GM12878 (cell line): ENCODE data around the gene RPL31. TPM values are rescaled to one million over a fixed set of nuclear protein-coding genes. Genes with fewer than 3 reads are reported as not detected.
A peak's percentile ranks its signal among the peaks of the same experiment; 100 is the strongest.

ENCODE experiments used
- ATAC-seq: fragments of 200-7000 bp; cut with Tn5 transposase; 3 replicates; pipeline ENCODE4 v1.9.1; 2020; ENCODE audit warnings: mild to moderate bottlenecking, moderate library complexity
- BruUV-seq: library from RNA; stranded (reverse); fragments of 400-500 nt; replicated peaks from 2 replicates; lab custom pipeline; 2021; lab: Mats Ljungman, UMichigan
- CTCF ChIA-PET: fragments of 300-600 bp; sonication (Branson Sonifier 250); formaldehyde crosslinking; extraction: SDS; loops from one replicate; lab custom pipeline; 2021; ENCODE audit warnings: inconsistent platforms; lab: Yijun Ruan, JAX
- POLR2A ChIA-PET: fragments of 350-600 bp; formaldehyde crosslinking; extraction: SDS; loops from one replicate; lab custom pipeline; 2021; ENCODE audit warnings: inconsistent platforms; lab: Charles Lee
- RAD21 ChIA-PET: fragments of 300-600 bp; sonication (Branson Sonifier 250); formaldehyde crosslinking; loops from one replicate; lab custom pipeline; 2023; ENCODE audit warnings: antibody characterized with exemption; ENCODE audit not compliant: unreplicated experiment; lab: Charles Lee
- SMC1A ChIA-PET: fragments of 300-600 bp; sonication (Branson Sonifier 250); formaldehyde crosslinking; loops from one replicate; lab custom pipeline; 2023; ENCODE audit not compliant: unreplicated experiment, uncharacterized antibody; lab: Charles Lee
- DNase-seq: peaks from one replicate; pipeline ENCODE4 v3.0.0-alpha.2; 2011; ENCODE audit warnings: low read depth, low spot score
- FAIRE-seq: peaks from 3 replicates; lab custom pipeline; 2011; peaks lifted over from hg19 to GRCh38; lab: Jason Lieb, UNC
- H2AFZ ChIP-seq: 2 replicates; pipeline ENCODE4 v1.6.0; 2011; ENCODE audit warnings: low read depth, low read length, control low read depth; ENCODE audit not compliant: control insufficient read depth
- H3K27ac ChIP-seq: 2 replicates; pipeline ENCODE4 v1.5.1; 2011; ENCODE audit warnings: control low read depth; ENCODE audit not compliant: control insufficient read depth, insufficient read depth
- H3K27me3 ChIP-seq, 2 experiments: replicated peaks in 1 of 2; 2 replicates each; pipeline versions ENCODE4 v1.6.0 to v1.6.1; 2011; ENCODE audit warnings: low read length in 1 of 2; ENCODE audit not compliant: control insufficient read depth in 2 of 2, insufficient read depth in 2 of 2
- H3K36me3 ChIP-seq, 2 experiments: 2 replicates each; pipeline ENCODE4 v1.5.1; 2011; ENCODE audit warnings: low read length in 1 of 2; ENCODE audit not compliant: control insufficient read depth in 2 of 2, insufficient read depth in 2 of 2
- H3K4me1 ChIP-seq: 2 replicates; pipeline ENCODE4 v1.6.1; 2011; ENCODE audit warnings: mild to moderate bottlenecking, low read length, moderate library complexity, mixed read lengths; ENCODE audit not compliant: control insufficient read depth, insufficient read depth
- H3K4me2 ChIP-seq: 2 replicates; pipeline ENCODE4 v1.6.0; 2011; ENCODE audit warnings: control low read depth; ENCODE audit not compliant: control insufficient read depth, insufficient read depth
- H3K4me3 ChIP-seq: fragments of 200-600 bp; sonication (generic); 2 replicates; pipeline ENCODE4 v1.5.1; 2016
- H3K79me2 ChIP-seq: 2 replicates; pipeline ENCODE4 v1.6.0; 2011; ENCODE audit warnings: low read length; ENCODE audit not compliant: control insufficient read depth, insufficient read depth
- H3K9ac ChIP-seq: 2 replicates; pipeline ENCODE4 v1.8.0; 2011; ENCODE audit warnings: low read length, control low read depth, mixed read lengths; ENCODE audit not compliant: control insufficient read depth, insufficient read depth
- H3K9me3 ChIP-seq: replicated peaks from 3 replicates; pipeline ENCODE4 v1.5.1; 2011; ENCODE audit warnings: mild to moderate bottlenecking, low read length; ENCODE audit not compliant: control insufficient read depth, insufficient read depth
- H4K20me1 ChIP-seq: 2 replicates; pipeline ENCODE4 v1.6.0; 2011; ENCODE audit not compliant: control insufficient read depth, insufficient read depth
- CTCF ChIP-seq, 3 experiments: IDR thresholded peaks in 2 of 3; conservative IDR thresholded peaks in 1 of 3; 2 replicates each; pipeline ENCODE4 v1.5.1; 2011; ENCODE audit warnings: low read depth in 3 of 3, low read length in 3 of 3, mild to moderate bottlenecking in 3 of 3, control low read depth in 2 of 3, moderate library complexity in 2 of 3, inconsistent platforms in 1 of 3, mixed read lengths in 1 of 3; ENCODE audit not compliant: control insufficient read depth in 2 of 3, insufficient read depth in 1 of 3; ENCODE audit errors: extremely low read depth in 1 of 3
- MXI1 ChIP-seq: fragments of 150-350 bp; IDR thresholded peaks from 2 replicates; pipeline ENCODE4 v1.6.1; 2011; ENCODE audit warnings: low read depth, mild to moderate bottlenecking, inconsistent platforms, low read length, improper control_type of control experiment
- POU2F2 ChIP-seq: IDR thresholded peaks from 3 replicates; pipeline ENCODE4 v1.6.1; 2011; ENCODE audit warnings: low read depth, mild to moderate bottlenecking, low read length, borderline replicate concordance
- RAD21 ChIP-seq: IDR thresholded peaks from 2 replicates; pipeline ENCODE4 v1.6.1; 2011; ENCODE audit warnings: mild to moderate bottlenecking, low read depth, low read length, moderate library complexity; ENCODE audit not compliant: insufficient read depth
- SMC3 ChIP-seq: IDR thresholded peaks from 2 replicates; pipeline ENCODE4 v1.6.1; 2011; ENCODE audit warnings: low read length, improper control_type of control experiment, borderline replicate concordance
- WGBS: methylation state at CpG from one replicate; pipeline ENCODE4 v1.1.6; 2016; ENCODE audit warnings: low lambda C conversion rate; ENCODE audit not compliant: insufficient replicate concordance, insufficient coverage; ENCODE audit errors: missing lambda C conversion rate; 5-methylcytosine and 5-hydroxymethylcytosine counted together
- in situ Hi-C: fragments of 300-500 bp; cut with MboI; formaldehyde crosslinking; loops from 9 replicates; pipeline ENCODE4 v1.14.3; 2018; ENCODE audit warnings: mixed read lengths
- intact Hi-C: fragments of 100-400 bp; cut with micrococcal nuclease; formaldehyde crosslinking; loops from one replicate; pipeline ENCODE4 v1.14.2; 2022; ENCODE audit not compliant: unreplicated experiment
- polyA plus RNA-seq, 11 experiments: library from polyadenylated mRNA; depleted of rRNA in 4 of 11; unstranded in 6 of 11; stranded (reverse) in 5 of 11; fragments of >200 nt; fragmentation: Nextera tagmentation in 4 of 11; fragmentation: Illumina TruSeq in 1 of 11; extraction: Ambion mirVana in 4 of 11; extraction: Trizol in 1 of 11; gene quantifications; 1 replicate in 1 of 11; 2 replicates in 10 of 11; pipeline versions ENCODE4 v1.2.1 to v1.2.3, GENCODE V29; 2011 to 2016; ENCODE audit warnings: inconsistent platforms in 2 of 11, missing spikeins in 2 of 11, low read depth in 1 of 11
- total RNA-seq, 4 experiments: library from RNA; depleted of rRNA in 3 of 4; stranded (reverse); fragments of >200 nt in 3 of 4; fragmentation: Illumina TruSeq in 1 of 4; extraction: Trizol in 1 of 4; gene quantifications; 2 replicates each; pipeline versions ENCODE4 v1.2.1 to v1.2.3, GENCODE V29; 2013 to 2021

Gene RPL31
- total and polyA plus RNA-seq, 10 of the 15 experiments (the other 5 are each of a cell fraction or from before 2014, with no cell fraction given) = 1,643 to 8,551 (median 2,208) TPM

DNA sequence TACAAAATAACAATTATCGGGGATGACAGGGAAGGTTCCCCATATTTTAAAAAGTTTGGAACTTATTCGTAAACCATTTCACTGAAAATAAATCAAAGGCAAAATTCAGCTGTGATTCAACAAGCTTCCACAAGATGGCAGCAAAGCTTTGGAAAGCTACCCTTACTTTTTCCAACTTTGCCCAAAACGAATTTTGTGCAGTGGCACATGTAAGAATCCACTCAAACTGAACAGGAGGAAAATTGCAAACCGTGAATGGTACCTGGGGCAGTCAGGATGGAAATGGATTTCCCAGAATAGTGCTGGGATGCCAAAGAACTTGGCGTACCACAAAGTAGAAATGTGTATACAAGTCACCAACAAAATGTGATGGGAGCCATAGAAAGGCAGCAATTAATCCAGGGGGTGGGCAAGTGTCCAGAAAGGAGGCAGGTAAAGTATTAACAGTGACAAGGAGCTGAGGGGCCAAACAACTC lies 10.7 kb downstream of the RPL31 start:
- intact Hi-C loops = loop anchor here (1.0 to 10.0 kb wide), 5 partner anchors 52 to 392 kb away; partner anchors contain the start of gene CNOT11
- H3K36me3 ChIP-seq = peaks cover 2 to 9% of the 10 kb centered on the region in 2 experiments
- no TSS peak for BruUV-seq
- H4K20me1 ChIP-seq = no peaks in the 10 kb centered on the region
- SMC1A ChIA-PET = interaction anchor here (0.6 to 1.5 kb wide), 25 partner anchors 9 to 1453 kb away, joined by 3 to 21 read pairs (median 4); partner anchors contain the start of genes RNF149, RPL31 and TBC1D8
- RAD21 ChIA-PET = interaction anchor here (0.6 to 1.8 kb wide), 14 partner anchors 11 to 1228 kb away, joined by 3 to 17 read pairs (median 4); partner anchors contain the start of genes RPL31 and TBC1D8
- FAIRE-seq (no peak), DNase-seq (no peak), ATAC-seq (no peak)
- 30% methylated on average over 5 of the region's 5 CpGs for WGBS
- H3K4me1 ChIP-seq = peaks cover 17% of the 10 kb centered on the region
- peak overlapping the region; percentile 81 for H3K4me2 ChIP-seq
- peak overlapping the region; percentile 83 for H3K27ac ChIP-seq
- CTCF ChIA-PET = interaction anchor here (0.6 to 2.1 kb wide), 31 partner anchors 10 to 639 kb away, joined by 3 to 30 read pairs (median 4); partner anchors contain the start of genes CNOT11 and RPL31
- peaks cover 4% of the 10 kb centered on the region for H3K79me2 ChIP-seq
- H3K9ac ChIP-seq = no peak overlapping the region
- peaks cover 3% of the 10 kb centered on the region; the same call in 1 of the 3 replicates for H3K9me3 ChIP-seq
- H3K4me3 ChIP-seq = no peak overlapping the region
- POLR2A ChIA-PET = interaction anchor here (0.5 to 1.3 kb wide), 4 partner anchors 9 to 507 kb away, joined by 3 to 8 read pairs (median 5); partner anchors contain the start of gene RPL31
- no peak for TF ChIP-seq POU2F2
- peak; percentile 61 for TF ChIP-seq SMC3
- 0 out of 2 replicates have a peak, but pooled peaks have one; percentile 4 for TF ChIP-seq MXI1
- TF ChIP-seq CTCF (IDR thresholded peaks at IDR 0.05 in 2 of 3, conservative IDR thresholded peaks at IDR 0.05 in 1 of 3; ENCODE audit: control insufficient read depth in 2 of 3, extremely low read depth in 1 of 3, insufficient read depth in 1 of 3, low read depth in 3 of 3, low read length in 3 of 3) = peak; percentile 60 to 72 (median 71)
- peak; percentile 83 for TF ChIP-seq RAD21
- in situ Hi-C loops = no loop called here
- no peak overlapping the region for H2AFZ ChIP-seq
- H3K27me3 ChIP-seq = no peaks in the 10 kb centered on the region
